HG03060 (cell line): ENCODE results near the gene EXOC6B.

ENCODE experiments used
- ATAC-seq: cut with Tn5 transposase; IDR thresholded peaks from one replicate; pipeline ENCODE4 v1.9.1; 2021; ENCODE audit warnings: low read depth, moderate number of reproducible peaks; ENCODE audit not compliant: unreplicated experiment

The EXOC6B gene

DNA sequence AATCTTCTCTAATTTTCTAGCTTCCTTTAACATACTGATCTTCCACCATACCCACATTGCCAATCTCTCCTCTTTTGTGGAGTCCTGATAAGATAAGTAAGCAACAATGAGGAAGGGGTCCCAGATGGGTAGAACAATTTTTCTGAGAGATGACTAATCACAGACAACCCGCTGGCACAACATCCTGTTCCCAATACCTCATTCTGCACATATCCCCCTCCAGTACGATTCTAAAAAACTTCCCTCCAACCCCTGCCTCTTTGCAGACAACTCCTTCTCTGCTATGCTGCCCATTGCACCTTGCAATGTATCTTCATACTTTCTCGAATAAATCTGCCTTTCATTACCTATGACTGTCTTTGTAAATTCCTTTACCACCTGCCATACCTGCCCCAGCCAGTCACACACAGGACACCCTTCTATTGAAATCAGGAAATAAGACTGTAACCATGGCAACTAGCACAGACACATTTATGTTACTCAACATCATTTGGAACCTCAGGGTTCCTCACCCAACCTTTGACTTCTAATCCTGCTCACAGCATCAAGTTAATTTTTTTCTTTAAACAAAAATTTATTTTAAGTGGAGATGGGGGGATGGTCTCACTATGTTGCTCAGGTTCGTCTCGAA lies 7.4 kb upstream of the EXOC6B start:
- ATAC-seq = no peak

DNA sequence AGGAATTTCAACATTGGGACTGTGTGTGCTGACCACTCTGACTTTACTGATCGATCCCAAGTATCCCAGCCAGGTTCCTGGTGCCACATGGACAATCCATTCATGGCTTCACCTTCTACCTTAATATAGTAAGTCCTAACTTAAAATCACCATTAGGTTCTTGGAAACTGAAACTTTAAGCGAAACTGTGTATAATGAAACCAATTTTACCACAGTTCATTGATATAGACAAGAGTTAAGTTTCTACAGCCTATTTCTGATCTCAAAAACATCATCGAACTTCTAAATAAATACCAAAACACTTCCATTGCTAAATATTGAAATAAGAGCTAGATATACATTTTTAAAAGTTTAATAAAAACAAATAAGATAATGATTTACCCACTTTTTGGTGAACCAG lies 4.4 kb upstream of the EXOC6B start:
- no peak for ATAC-seq

DNA sequence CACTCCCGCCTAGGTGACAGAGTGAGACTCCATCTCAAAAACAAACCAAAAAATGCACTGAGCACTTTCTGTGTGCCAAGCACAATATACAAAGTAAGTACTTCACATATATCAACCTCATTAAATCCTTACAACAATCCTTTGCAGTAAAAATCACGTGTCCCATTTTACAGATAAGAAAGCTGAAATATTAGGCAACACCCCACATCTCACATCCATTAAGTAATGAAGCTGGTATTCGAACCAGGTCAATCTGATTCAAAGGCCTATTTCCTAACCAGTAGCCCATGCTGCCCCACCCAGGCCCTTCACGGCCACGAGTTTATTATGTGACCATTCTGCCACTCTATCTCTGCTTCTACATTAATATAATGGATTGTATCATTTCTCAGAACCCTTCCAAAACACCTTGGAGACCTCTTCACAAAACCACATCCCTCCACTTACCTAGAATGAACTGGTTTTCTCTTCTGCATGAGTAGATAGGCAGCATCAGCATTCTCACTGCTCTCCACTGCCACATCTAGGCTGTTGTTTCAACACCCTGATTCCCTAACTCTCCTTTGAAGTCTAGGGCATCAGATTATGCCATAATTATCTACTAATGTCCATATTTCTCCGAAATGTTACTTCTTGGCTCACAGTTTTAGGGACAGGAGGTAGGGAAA lies 3.1 kb upstream of the EXOC6B start:
- no peak for ATAC-seq

- ATAC-seq = no peak
Observed at GRCh38 chr2:72827966-72828646, 2.3 kb upstream of the EXOC6B start.

- no peak for ATAC-seq
Observed at GRCh38 chr2:72827487-72827886, 1.7 kb upstream of the EXOC6B start.

DNA sequence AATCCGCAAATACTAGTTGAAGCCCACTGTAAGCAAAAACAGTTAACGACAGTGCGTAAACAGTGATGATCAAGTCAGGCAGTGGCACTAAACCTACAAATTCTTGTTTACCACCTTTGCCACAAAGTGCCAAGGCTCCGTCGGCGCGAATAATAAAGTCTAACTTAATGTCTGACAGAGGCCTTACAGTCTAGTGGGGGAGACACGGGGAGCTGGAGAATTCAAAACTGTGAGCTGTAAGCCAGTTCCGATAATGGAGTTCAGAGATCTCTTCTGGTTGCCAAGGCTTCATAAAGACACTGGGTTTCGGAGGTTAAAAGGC lies 284 bp upstream of the EXOC6B start:
- no peak for ATAC-seq

- no peak for ATAC-seq
Observed at GRCh38 chr2:72824224-72824842, 1.5 kb downstream of the EXOC6B start.

GRCh38 chr2:72822794-72823193 lies 3.0 kb downstream of the EXOC6B start:
- no peak for ATAC-seq

DNA sequence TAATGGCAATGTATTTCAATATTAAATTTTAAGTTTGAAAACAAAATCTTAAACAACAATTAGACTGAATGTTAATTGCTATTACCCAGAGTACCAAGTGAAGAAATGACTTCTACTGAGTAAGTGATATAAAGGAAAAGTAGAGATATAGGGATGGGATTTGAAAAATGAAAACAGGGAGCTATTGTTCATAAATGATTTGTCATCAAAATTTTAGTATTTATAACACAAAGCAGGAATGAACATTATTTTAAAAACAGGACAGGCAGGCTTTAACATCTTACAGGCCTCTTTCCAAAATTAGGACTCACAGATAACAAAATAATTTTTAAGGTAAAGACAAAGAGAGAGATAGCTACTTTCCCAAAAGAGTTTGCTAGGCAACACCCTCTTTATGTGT lies 3.9 kb downstream of the EXOC6B start:
- ATAC-seq = no peak

- no peak for ATAC-seq
Observed at GRCh38 chr2:72821118-72821517, 4.7 kb downstream of the EXOC6B start.

DNA sequence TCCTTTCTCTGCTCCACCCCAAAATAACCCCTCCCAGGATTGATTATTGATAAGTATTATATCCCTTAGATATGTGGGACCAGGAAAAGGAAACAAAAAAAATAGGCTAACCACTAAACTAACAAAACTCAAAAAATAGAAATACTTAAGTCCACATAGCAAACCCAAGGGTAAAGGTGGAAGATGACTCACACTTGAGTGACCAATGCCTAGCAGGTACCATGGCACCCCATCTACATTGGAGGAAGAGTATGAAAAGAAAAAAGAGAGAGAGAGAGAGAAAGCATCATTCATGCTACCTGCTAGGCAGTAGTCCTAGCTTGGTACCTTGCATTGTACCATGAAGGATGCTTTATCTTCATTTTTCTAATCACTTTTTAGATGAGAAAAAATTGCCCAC lies 6.3 kb downstream of the EXOC6B start:
- no peak for ATAC-seq

- no peak for ATAC-seq
Observed at GRCh38 chr2:72815655-72816278, 10.1 kb downstream of the EXOC6B start.

DNA sequence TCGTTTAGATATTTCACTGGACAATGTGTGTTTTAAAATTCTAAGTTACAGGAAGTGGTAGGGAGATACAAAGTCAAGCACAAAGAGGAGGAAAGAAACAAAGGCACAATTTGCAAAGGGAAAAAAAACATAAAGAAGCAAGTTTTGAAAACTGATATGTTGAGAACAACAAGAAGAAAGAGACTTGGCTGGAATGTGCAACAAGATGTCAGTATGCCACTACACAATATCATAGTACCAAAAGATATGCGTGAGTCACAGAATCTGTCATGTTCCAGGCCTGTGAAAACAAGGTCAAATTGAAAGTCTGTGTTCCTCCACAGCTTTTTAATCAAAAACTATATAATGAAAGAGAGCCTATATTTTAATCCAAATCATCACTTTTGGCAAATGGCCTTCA lies 12.0 kb downstream of the EXOC6B start:
- no peak for ATAC-seq

- ATAC-seq = no peak
Observed at GRCh38 chr2:72810165-72810564, 15.7 kb downstream of the EXOC6B start.

DNA sequence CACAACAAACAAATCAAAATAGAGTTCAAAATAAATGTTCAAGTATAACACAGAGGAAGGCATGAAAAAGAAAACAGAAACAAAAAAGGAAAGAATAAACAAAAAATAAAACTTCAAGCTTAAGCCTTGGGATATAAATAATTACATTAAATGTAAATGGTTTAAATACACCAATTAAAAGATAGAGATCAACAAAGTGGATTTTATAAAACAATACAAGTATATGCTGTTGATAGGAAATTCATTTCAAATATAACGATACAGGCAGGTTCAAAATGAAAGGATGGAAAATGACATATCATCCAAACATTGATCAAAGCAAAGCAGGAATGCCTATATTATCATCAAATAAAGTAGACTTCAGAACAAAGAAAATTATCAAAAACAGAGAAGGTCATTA lies 16.7 kb downstream of the EXOC6B start:
- no peak for ATAC-seq

GRCh38 chr2:72806280-72806945 lies 19.4 kb downstream of the EXOC6B start:
- ATAC-seq = no peak

DNA sequence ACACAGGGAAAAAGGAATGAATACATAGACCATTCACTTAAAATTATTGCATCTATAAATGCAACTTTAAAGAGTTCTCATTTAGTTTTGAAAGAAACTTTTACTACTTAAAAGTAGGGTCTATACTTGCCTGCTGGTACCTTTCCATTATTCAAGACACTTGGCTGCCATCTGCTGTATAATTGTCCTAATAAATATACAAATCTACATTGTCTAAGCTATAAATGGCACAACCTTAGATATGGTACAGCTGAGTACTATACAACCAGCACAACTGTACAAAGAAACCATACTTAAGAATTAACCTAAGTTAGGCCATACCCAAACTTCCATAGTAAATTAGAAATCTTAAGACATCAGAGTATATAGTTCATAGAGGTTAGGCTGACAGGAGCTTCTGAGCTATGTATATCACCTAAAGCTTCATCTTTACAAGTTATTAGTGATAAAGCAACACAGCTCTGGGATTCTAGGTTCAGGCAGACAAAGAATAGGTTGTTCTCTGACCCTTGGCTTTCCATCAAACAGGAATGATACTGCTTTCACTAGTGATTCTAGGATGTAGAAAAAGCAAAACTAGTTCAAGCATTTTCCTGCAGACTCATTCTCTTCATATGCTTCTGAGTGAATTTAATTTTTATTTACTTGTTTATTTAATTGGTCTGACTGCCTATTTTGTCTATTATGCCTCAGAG lies 22.1 kb downstream of the EXOC6B start:
- ATAC-seq = no peak

DNA sequence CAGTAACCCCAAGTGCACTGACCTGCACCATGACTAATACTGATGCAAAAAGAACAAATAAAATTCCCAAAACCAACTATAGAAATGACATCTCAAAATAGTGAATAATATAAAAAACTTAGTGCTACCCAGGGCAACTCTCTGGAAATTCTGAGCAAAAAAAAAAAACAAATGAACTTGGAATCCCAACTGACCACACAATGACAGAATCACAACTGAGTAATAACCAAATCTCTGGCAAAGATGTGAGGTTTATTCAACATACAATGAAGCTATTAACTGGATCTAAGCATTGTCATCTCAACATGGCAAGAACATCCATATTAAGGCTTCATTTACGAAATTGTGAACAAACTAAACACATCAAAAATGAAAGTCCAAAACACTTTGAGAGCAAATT lies 22.7 kb downstream of the EXOC6B start:
- ATAC-seq = no peak

- ATAC-seq = no peak
Observed at GRCh38 chr2:72800492-72800891, 25.3 kb downstream of the EXOC6B start.

- no peak for ATAC-seq
Observed at GRCh38 chr2:72797740-72798139, 28.1 kb downstream of the EXOC6B start.
